Endothelial cell of umbilical vein (primary cell): ENCODE measurements around the gene DLEC1. TPM values are rescaled to one million over a fixed set of nuclear protein-coding genes. Genes with fewer than 3 reads are reported as not detected.

Experiments
- BruUV-seq: library from RNA; stranded (reverse); fragments of 400-500 nt; replicated peaks from 2 replicates; lab custom pipeline; 2021; lab: Mats Ljungman, UMichigan
- CTCF ChIA-PET: fragments of 300-600, 350-600 bp; sonication (Branson Sonifier 250); formaldehyde crosslinking; loops from one replicate; lab custom pipeline; 2021; ENCODE audit warnings: antibody characterized with exemption, inconsistent platforms; lab: Charles Lee
- POLR2A ChIA-PET: fragments of 300-600, 350-600 bp; sonication (Branson Sonifier 250); formaldehyde crosslinking; loops from one replicate; lab custom pipeline; 2021; ENCODE audit warnings: antibody characterized with exemption, inconsistent platforms; lab: Charles Lee
- DNase-seq: peaks from one replicate; pipeline ENCODE4 v3.0.0-alpha.2; 2011; ENCODE audit warnings: low read depth, low spot score
- FAIRE-seq: peaks from 2 replicates; lab custom pipeline; 2011; peaks lifted over from hg19 to GRCh38; lab: Jason Lieb, UNC
- H2AFZ ChIP-seq: 2 replicates; pipeline ENCODE4 v1.6.0; 2012; ENCODE audit warnings: low read depth, low read length, control low read depth, inconsistent platforms
- H3K27ac ChIP-seq: 2 replicates; pipeline ENCODE4 v1.5.1; 2011; ENCODE audit warnings: low read depth, mild to moderate bottlenecking, control low read depth, low read length, moderate library complexity; ENCODE audit not compliant: insufficient read depth
- H3K27me3 ChIP-seq, 2 experiments: 2 replicates each; pipeline versions ENCODE4 v1.6.0 to v1.6.1; 2011; ENCODE audit warnings: low read length in 2 of 2, mixed read lengths in 1 of 2; ENCODE audit not compliant: control insufficient read depth in 2 of 2, insufficient read depth in 2 of 2
- H3K36me3 ChIP-seq, 2 experiments: 2 replicates in 1 of 2; 3 replicates in 1 of 2; pipeline ENCODE4 v1.5.1; 2011; ENCODE audit warnings: low read length in 2 of 2, mild to moderate bottlenecking in 1 of 2, moderate library complexity in 1 of 2; ENCODE audit not compliant: control insufficient read depth in 2 of 2, insufficient read depth in 2 of 2; ENCODE audit errors: extremely low read depth in 1 of 2
- H3K4me1 ChIP-seq: 3 replicates; pipeline ENCODE4 v1.5.1; 2011; ENCODE audit warnings: mild to moderate bottlenecking, low read length; ENCODE audit not compliant: control insufficient read depth, insufficient read depth; ENCODE audit errors: extremely low read depth
- H3K4me2 ChIP-seq: 2 replicates; pipeline ENCODE4 v1.6.1; 2011; ENCODE audit warnings: low read length, control low read depth, mixed read lengths; ENCODE audit not compliant: insufficient read depth
- H3K4me3 ChIP-seq, 3 experiments: fragments of 200-600 bp in 1 of 3; sonication (generic), shearing (Covaris generic) in 1 of 3; replicated peaks in 1 of 3; 2 replicates each; pipeline ENCODE4 v1.5.1; 2011 to 2016; ENCODE audit warnings: control low read depth in 3 of 3, low read length in 3 of 3, mild to moderate bottlenecking in 2 of 3, inconsistent platforms in 1 of 3, low read depth in 1 of 3, moderate library complexity in 1 of 3; ENCODE audit not compliant: insufficient read depth in 1 of 3
- H3K79me2 ChIP-seq: 2 replicates; pipeline ENCODE4 v1.6.0; 2012; ENCODE audit warnings: low read length, inconsistent platforms; ENCODE audit not compliant: control insufficient read depth, insufficient read depth
- H3K9ac ChIP-seq: replicated peaks from 2 replicates; pipeline ENCODE3; 2011; ENCODE audit warnings: low read length, control low read depth; ENCODE audit not compliant: insufficient read depth; ENCODE audit errors: extremely low read depth
- H3K9me1 ChIP-seq: replicated peaks from 3 replicates; pipeline ENCODE4 v1.6.0; 2011; ENCODE audit warnings: mild to moderate bottlenecking, low read length; ENCODE audit not compliant: control insufficient read depth, insufficient read depth; ENCODE audit errors: extremely low read depth
- H3K9me3 ChIP-seq: replicated peaks from 2 replicates; pipeline ENCODE4 v1.5.1; 2012; ENCODE audit warnings: low read length, inconsistent platforms; ENCODE audit not compliant: control insufficient read depth, insufficient read depth
- H4K20me1 ChIP-seq: replicated peaks from 2 replicates; pipeline ENCODE3; 2011; ENCODE audit warnings: mild to moderate bottlenecking, low read length; ENCODE audit not compliant: control insufficient read depth, insufficient read depth; ENCODE audit errors: extremely low read depth
- CTCF ChIP-seq, 2 donors: IDR thresholded peaks; 1 replicate in 1 of 2; 2 replicates in 1 of 2; pipeline ENCODE4 v1.5.1; 2011; ENCODE audit warnings: low read length in 2 of 2, mild to moderate bottlenecking in 2 of 2, moderate library complexity in 2 of 2, control low read depth in 1 of 2, inconsistent platforms in 1 of 2, low read depth in 1 of 2; ENCODE audit not compliant: insufficient read depth in 1 of 2; ENCODE audit errors: extremely low read depth in 1 of 2
- EZH2 ChIP-seq: IDR thresholded peaks from 2 replicates; pipeline ENCODE4 v1.6.1; 2012; ENCODE audit warnings: borderline replicate concordance, low read depth, mild to moderate bottlenecking, moderate library complexity, low read length, inconsistent platforms; ENCODE audit not compliant: severe bottlenecking
- FOS ChIP-seq: IDR thresholded peaks from 2 replicates; pipeline ENCODE4 v1.6.1; 2011; ENCODE audit warnings: mild to moderate bottlenecking, low read length, moderate library complexity, borderline replicate concordance; ENCODE audit not compliant: insufficient read depth
- GATA2 ChIP-seq: IDR thresholded peaks from 2 replicates; pipeline ENCODE4 v1.7.0; 2011; ENCODE audit warnings: low read depth, mild to moderate bottlenecking, moderate library complexity, mixed read lengths, low read length; ENCODE audit not compliant: insufficient read length, insufficient read depth
- JUN ChIP-seq: IDR thresholded peaks from 2 replicates; pipeline ENCODE4 v1.6.1; 2011; ENCODE audit warnings: borderline replicate concordance, low read depth; ENCODE audit not compliant: insufficient read length, insufficient read depth
- MAX ChIP-seq: IDR thresholded peaks from 2 replicates; pipeline ENCODE4 v1.6.1; 2011; ENCODE audit not compliant: insufficient read depth, insufficient read length
- MYC ChIP-seq: IDR thresholded peaks from one replicate; pipeline ENCODE4 v1.6.1; 2011; ENCODE audit warnings: mild to moderate bottlenecking, low read depth, low read length
- POLR2A ChIP-seq: IDR thresholded peaks from 2 replicates; pipeline ENCODE4 v1.6.1; 2012; ENCODE audit warnings: low read depth, mild to moderate bottlenecking, control low read depth, low read length
- POLR2AphosphoS5 ChIP-seq: IDR thresholded peaks from 2 replicates; pipeline ENCODE4 v1.6.1; 2012; ENCODE audit warnings: low read depth, mild to moderate bottlenecking, control low read depth, low read length, moderate library complexity; ENCODE audit not compliant: insufficient read depth
- dilution Hi-C: fragments of 300-500 bp; cut with MboI; formaldehyde crosslinking; loops from one replicate; pipeline ENCODE4 v1.15.0; 2019; ENCODE audit warnings: low sequenced_read_pairs; ENCODE audit not compliant: extremely low pct_ligation_motif_present
- intact Hi-C: fragments of 100-400 bp; cut with micrococcal nuclease; formaldehyde crosslinking; loops from one replicate; pipeline ENCODE4 v1.10.0; 2022
- polyA plus RNA-seq, 4 experiments: library from polyadenylated mRNA; depleted of rRNA in 3 of 4; stranded (reverse) in 3 of 4; unstranded in 1 of 4; fragments of >200 nt; gene quantifications; 2 replicates each; pipeline versions ENCODE4 v1.2.1 to v1.2.3, GENCODE V29; 2011 to 2012; ENCODE audit warnings: missing spikeins in 1 of 4
- total RNA-seq: library from RNA; stranded (reverse); gene quantifications from 2 replicates; pipeline ENCODE4 v1.2.3, GENCODE V29; 2021

Gene DLEC1
- total and polyA plus RNA-seq, 2 donors (not counting 3 experiments of a cell fraction or from before 2014, with no cell fraction given) = not detected

GRCh38 chr3:38008971-38009580, 29.9 kb upstream of the DLEC1 start:
- Histone ChIP-seq H3K9me1 (no peaks in the 10 kb centered on the region), H3K4me3 (no peak overlapping the region), H3K27me3 (no peaks in the 10 kb centered on the region), H3K4me2 (no peak overlapping the region), H3K36me3 (peaks cover 0 to 9% of the 10 kb centered on the region in 2 experiments), H3K27ac (no peak overlapping the region), H3K9ac (no peak overlapping the region), H3K9me3 (no peaks in the 10 kb centered on the region), H3K4me1 (no peaks in the 10 kb centered on the region), H4K20me1 (no peaks in the 10 kb centered on the region), H2AFZ (no peak overlapping the region), H3K79me2 (no peaks in the 10 kb centered on the region)
- no TSS peak for BruUV-seq
- no peak for DNase-seq
- dilution Hi-C loops (no loop called here), intact Hi-C loops (no loop called here)
- POLR2A ChIA-PET = no interaction called here
- TF ChIP-seq FOS (no peak), CTCF (IDR thresholded peaks at IDR 0.05; ENCODE audit: extremely low read depth in 1 of 2, insufficient read depth in 1 of 2, low read depth in 1 of 2, low read length in 2 of 2) (no peak), GATA2 (no peak), JUN (no peak), EZH2 (no peak), MAX (no peak), MYC (no peak), POLR2AphosphoS5 (no peak), POLR2A (no peak)
- no peak for FAIRE-seq
- CTCF ChIA-PET = interaction anchor here (0.8 kb wide), 1 partner anchor 12 kb away, joined by 3 read pairs; no protein-coding TSS in a partner anchor
